ENCODE results near the gene ZNF570.

The ZNF570 gene

GRCh38 chr19:37468961-37469777 is at the start of gene ZNF570:
Gene ZNF570, plus strand, starts transcription at chr19:37469356. Its CDS starts 999 bp downstream, at chr19:37470355.
- peak; percentile 91 for DNase-seq

DNA sequence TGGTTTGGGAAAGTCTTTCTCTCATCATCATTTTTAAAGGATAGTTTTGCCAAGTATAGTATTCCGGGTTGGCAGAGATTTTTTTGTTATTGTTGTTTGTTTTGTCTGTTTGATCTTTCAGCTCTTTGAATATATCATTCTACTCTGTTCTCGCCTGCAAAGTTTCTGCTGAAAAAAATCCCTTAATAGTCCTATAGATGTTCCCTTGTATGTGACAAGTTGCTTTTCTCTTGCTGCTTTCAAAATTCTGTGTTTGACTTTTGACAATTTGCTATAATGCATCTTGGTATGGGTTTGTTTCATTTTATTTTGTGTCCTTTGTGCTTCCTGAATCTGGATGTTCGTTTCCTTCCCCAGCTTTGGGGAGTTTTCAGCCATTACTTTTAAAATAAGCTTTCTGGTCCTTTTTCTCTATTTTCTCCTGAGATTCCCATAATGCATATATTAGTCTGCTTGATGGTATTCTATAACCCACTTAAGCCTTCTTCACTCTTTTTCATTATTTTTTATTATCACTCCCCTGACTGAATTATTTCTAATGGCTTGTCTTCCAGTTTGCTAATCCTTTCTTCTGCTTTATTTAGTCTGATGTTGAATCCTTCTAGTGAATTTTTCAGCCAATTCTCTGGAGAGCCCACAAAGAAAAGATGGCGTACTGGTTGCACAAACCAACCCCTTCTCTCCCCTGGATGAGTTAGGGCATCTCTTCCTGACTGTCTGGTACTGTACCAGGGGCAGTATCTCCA is 16.5 kb upstream of the ZNF570 start:
- no peak for DNase-seq

DNA sequence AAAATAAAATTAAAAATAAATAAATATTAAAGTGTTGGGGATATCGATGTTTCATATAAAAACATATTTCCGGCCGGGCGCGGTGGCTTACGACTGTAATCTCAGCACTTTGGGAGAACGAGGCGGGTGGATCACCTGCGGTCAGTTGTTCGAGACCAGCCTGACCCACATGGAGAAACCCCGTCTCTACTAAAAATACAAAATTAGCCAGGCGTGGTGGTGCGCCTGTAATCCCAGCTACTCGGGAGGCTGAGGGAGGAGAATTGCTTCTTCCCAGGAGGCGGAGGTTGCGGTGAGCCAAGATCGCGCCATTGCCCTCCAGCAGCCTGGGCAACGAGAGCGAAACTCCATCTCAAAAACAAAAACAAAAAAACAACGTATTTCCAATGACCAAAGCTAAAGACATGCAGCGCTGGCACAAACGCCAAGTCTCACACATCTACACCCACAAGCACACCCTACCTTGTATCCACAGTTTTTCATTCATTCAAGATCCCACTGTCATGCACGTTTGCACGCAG is 2.8 kb upstream of the ZNF570 start:
- DNase-seq: no peak

DNA sequence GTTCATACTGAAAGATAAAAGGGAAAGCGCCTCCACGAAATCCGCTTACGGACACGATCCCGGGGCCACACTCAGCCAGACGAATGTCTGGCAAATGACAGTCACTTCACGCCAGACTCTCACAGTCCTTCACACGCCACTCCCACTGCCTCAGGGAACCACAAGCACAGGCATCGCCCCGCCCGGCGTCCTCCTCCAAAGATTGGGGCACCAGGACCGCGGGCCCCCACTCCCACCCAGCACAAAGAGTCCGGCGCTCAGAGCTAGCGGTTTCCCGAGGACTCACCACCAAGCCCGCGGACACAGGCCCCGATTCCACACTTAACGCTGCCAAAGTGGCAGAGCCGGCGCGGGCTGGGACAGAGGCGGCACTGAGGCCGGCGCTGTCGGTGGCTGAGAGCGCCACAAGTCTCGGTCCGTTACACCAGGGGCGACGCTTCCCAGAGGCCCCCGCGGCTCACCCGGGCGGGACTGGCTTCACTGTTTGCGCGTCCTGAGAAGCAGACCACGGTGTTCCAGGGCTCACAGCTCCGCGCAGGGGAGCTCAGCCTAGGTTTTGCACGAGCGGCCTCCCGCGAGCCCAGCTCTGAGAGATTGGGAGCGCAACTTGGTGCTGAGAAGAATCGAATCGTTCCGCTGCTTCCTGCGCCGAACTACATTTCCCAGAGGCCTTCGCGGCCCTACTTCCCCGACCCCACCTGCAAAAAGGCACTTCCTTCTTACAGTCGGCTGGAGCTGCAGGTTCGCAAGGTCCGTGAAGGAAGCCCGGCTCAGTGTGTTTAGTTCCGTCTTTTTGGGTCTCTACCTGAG is 2.2 kb upstream of the ZNF570 start, which contains the start of gene ZNF569:
TSS of gene ZNF569 (minus strand) at position 647 of the 810 bp plus-strand sequence. CDS start 22,523 bp downstream, outside the sequence.
- peak; percentile 96 for DNase-seq

GRCh38 chr19:37467608-37468090 is 1.5 kb upstream of the ZNF570 start:
- DNase-seq: peak; percentile 23

DNA sequence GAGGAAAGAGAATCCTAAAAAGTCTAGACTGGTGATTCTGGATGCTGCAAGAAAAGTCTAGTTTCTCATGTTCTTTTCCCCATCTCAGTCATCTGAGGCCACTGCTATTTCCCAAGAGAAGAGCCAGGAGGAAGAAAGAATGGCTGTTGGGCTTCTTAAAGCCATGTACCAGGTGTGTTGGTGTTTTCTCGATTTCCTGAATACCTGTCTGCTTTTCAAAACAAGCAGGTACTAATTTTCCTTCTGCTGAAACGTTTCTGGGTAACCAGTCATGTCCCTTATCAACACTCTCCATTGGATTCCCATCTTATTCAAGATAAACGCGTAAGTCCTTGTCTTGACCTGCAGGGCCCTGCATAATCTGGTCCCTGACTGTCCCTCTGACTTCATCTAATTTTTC is 1.1 kb downstream of the ZNF570 start:
- DNase-seq: no peak

GRCh38 chr19:37472165-37472564 is 3.0 kb downstream of the ZNF570 start:
- DNase-seq: no peak

GRCh38 chr19:37484406-37485168 is 15.4 kb downstream of the ZNF570 start:
- DNase-seq: no peak

DNA sequence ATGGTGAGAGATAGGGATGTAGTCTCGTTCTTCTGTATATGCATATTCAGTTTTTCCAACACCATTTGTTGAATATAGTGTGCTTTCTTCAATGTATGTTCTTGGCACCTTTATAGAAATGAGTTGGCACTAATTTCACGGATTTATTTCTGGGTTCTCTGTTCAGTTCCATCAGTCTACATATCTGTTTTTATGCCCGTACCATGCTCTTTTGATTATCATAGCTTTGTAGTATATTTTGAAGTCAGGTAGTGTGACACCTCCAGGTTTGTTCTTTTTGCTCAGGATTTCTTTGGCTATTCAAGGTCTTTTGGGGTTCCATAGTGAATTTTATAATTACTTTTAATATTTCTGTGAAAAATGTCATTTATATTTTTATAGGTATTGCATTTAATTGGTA is 23.1 kb downstream of the ZNF570 start:
- no peak for DNase-seq

GRCh38 chr19:37505958-37506386 is 36.8 kb downstream of the ZNF570 start:
- DNase-seq: peak; percentile 64

DNA sequence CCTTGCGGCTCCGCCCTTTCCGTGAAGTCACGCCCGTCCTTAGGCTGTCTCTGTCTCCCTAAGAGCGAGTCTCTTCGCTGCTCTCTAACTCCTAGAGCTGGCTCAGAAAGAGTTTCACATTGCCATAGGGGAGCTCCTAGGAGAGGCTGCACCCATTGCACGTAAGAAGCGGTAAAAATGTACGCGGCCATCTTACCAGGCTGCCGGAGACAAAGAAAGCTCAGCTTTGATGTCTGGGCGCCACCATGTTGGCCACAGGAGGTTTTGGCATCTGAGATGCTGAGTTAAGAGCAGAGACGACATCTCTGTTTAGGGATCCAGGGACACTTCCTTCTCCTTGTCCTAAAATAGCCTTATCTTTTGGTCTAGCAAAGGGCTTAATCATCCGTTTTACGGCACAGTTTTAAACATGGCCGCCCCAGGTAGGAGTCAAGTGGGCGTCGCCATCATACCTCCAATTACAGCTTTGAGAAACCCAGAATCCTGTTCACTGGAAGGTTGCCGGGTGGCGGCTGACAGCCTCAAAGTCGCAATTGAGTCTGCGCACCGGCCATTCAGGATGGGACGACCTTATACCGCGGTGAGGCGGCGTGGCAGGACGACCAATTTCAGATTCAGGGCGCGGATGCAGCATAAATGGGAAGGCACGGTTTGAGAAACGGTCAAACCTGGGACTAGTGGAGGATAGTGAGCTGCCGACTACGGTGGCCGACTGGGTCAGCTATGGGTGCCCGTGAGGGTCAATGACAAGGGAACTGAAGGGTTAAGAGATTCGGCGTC is 37.4 kb downstream of the ZNF570 start, which contains the start of gene ZNF793:
TSS of gene ZNF793 (plus strand) at position 553 of the 780 bp plus-strand sequence. CDS start 16,501 bp downstream, outside the sequence.
- peak; percentile 77 for DNase-seq

DNA sequence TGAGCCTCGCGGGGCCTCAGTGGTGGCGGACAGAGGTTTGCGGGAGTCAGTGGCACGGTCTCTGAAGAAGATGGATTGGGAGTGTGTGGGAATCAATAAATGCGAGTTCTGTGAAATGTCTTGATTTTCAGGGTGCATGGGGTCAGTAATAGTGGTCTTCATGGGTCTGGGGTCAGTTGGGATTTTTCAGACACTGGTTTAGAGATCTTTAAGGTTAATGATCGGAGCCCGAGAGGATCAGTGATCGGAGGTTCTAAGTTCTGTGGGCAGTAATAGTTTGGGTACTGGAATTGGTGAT is 38.0 kb downstream of the ZNF570 start:
- no peak for DNase-seq

GRCh38 chr19:37511186-37511585 is 42.0 kb downstream of the ZNF570 start:
- no peak for DNase-seq

DNA sequence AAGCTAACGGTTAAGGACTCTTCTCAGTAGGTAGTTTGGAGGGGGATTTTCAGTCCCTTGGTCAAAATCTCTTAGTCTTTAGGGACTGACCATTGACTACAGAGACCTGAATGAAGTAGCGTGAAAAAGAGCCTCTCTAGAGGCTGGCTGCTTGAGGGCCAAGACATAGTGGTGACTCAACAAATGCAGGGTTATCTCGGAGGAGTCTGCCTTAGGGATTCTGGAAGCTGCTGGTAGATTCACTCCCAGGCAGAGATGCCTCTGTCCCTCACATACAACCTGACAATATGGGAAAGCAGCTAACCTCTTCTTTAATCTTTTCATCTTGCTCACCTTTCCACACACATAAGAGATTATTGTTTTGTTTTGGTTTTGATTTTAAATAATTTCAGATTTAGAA is 42.7 kb downstream of the ZNF570 start:
- DNase-seq: no peak

DNA sequence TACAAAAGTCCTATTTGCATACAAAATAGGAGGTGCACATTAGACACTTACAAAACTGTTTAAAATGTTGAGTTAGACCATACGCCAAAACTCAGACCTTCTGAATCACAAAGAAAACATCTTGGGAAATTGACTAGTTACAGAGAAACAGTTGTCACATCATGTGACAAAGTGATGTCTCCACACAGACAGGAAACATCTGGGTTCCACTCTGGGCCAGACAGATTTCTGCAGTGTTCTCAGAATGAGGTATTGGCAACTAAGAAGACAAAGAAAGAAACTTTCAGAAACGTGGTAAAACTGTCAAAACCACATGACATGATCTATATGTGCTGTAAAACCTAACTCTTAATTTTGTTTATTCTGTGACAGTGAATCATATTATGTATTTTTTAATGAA is 44.2 kb downstream of the ZNF570 start:
- DNase-seq: no peak

- no peak for DNase-seq
These were observed 50.7 kb downstream of the ZNF570 start for GRCh38 chr19:37519890-37520289.

- no peak for DNase-seq
These were observed 68.3 kb downstream of the ZNF570 start for GRCh38 chr19:37537391-37537947.

Measured in NCI-H82 (cell line).